GM12864 (cell line): ENCODE data around the gene IFFO2.
"Not testable (repeated sequence)": the region's sequence is repeated elsewhere in the genome, so short reads cannot be mapped to it uniquely, and the experiment has no call there.

ENCODE experiments used
- DNase-seq: peaks from one replicate; pipeline ENCODE4 v3.0.0-alpha.2; 2011; ENCODE audit warnings: low read depth
- H3K4me3 ChIP-seq: 2 replicates; pipeline ENCODE4 v1.5.1; 2011; ENCODE audit warnings: mild to moderate bottlenecking, low read depth, low read length, control low read depth
- TF ChIP-seq, protein P1 (sequence below): IDR thresholded peaks from 2 replicates; pipeline ENCODE4 v1.5.1; 2011; ENCODE audit warnings: low read depth, mild to moderate bottlenecking, moderate library complexity, low read length, control low read depth, inconsistent platforms; ENCODE audit errors: missing control alignments

IFFO2 gene

GRCh38 chr1:18898567-18898966 lies 57.9 kb downstream of the IFFO2 start:
- DNase-seq, result no peak
- TF ChIP-seq, protein P1, sequence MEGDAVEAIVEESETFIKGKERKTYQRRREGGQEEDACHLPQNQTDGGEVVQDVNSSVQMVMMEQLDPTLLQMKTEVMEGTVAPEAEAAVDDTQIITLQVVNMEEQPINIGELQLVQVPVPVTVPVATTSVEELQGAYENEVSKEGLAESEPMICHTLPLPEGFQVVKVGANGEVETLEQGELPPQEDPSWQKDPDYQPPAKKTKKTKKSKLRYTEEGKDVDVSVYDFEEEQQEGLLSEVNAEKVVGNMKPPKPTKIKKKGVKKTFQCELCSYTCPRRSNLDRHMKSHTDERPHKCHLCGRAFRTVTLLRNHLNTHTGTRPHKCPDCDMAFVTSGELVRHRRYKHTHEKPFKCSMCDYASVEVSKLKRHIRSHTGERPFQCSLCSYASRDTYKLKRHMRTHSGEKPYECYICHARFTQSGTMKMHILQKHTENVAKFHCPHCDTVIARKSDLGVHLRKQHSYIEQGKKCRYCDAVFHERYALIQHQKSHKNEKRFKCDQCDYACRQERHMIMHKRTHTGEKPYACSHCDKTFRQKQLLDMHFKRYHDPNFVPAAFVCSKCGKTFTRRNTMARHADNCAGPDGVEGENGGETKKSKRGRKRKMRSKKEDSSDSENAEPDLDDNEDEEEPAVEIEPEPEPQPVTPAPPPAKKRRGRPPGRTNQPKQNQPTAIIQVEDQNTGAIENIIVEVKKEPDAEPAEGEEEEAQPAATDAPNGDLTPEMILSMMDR, result no peak
- H3K4me3 ChIP-seq, result no peak overlapping the region

DNA sequence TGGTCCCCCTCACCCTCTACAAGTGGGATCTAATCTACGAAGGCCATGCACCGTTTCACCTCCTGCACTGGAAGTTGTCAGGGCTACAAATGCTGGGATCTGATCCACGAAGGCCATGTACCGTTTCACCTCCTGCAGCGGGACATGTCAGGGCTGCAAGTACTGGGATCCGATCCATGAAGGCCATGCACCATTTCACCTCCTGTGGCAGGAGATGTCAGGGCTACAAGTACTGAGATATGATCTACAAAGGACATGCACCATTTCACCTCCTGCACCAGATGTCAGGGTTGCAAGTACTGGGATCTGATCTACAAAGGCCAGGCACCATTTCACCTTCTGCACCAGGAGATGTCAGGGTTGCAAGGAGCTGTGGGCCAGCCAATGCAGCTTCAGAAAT lies 61.2 kb downstream of the IFFO2 start:
- no peak for DNase-seq
- TF ChIP-seq, protein P1, result no peak
- H3K4me3 ChIP-seq, result no peak overlapping the region

DNA sequence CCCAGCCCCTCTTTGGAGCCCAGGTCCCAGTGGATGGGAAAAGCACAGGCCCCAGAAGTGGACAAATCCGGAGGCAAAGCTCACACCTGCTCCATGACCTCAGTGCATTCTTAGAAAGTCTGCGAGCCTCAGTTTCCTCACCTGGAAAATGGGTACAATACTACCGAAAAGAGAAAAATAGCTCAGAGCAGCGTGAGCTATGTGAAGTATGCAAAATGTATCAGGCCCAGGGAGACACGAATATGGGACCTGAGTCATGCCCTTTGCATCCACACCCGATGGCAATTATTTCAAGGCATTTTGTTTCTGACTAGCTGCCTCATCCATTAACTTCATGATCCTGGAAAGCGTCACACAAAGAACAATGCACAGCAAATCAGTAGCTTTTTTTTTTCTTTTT lies 63.4 kb downstream of the IFFO2 start:
- DNase-seq, result no peak
- TF ChIP-seq, protein P1, result no peak
- H3K4me3 ChIP-seq, result no peak overlapping the region

GRCh38 chr1:18891858-18892257 lies 64.6 kb downstream of the IFFO2 start:
- not testable (repeated sequence) for H3K4me3 ChIP-seq, DNase-seq

- DNase-seq, result no peak
- no peak overlapping the region for H3K4me3 ChIP-seq
- TF ChIP-seq, protein P1, result no peak
Measured at GRCh38 chr1:18891426-18891780, 65.1 kb downstream of the IFFO2 start.

- TF ChIP-seq, protein P1, result no peak
- no peak overlapping the region for H3K4me3 ChIP-seq
- DNase-seq, result no peak
Measured at GRCh38 chr1:18890706-18891425, 65.6 kb downstream of the IFFO2 start.

- no peak for DNase-seq
- no peak overlapping the region for H3K4me3 ChIP-seq
- TF ChIP-seq, protein P1, result no peak
Measured at GRCh38 chr1:18886003-18886335, 70.5 kb downstream of the IFFO2 start.
